AG04449 (cell line): Measurements from ENCODE around the gene RXFP2.

ENCODE experiments used
- CTCF ChIA-PET: fragments of 350-600 bp; formaldehyde crosslinking; extraction: SDS; loops from one replicate; lab custom pipeline; 2021; ENCODE audit warnings: antibody characterized with exemption; lab: Yijun Ruan, JAX
- POLR2A ChIA-PET: fragments of 400-600, 350-600 bp; formaldehyde crosslinking; extraction: SDS; loops from one replicate; lab custom pipeline; 2020; ENCODE audit warnings: antibody characterized with exemption, inconsistent platforms; lab: Yijun Ruan, JAX
- DNase-seq: peaks from one replicate; pipeline ENCODE4 v3.0.0-alpha.2; 2010; ENCODE audit warnings: low read depth, low spot score
- H3K4me3 ChIP-seq: 2 replicates; pipeline ENCODE4 v1.5.1; 2011; ENCODE audit warnings: low read depth, mild to moderate bottlenecking, control low read depth, low read length
- CTCF ChIP-seq: IDR thresholded peaks from one replicate; pipeline ENCODE4 v1.5.1; 2011; ENCODE audit warnings: mild to moderate bottlenecking, moderate library complexity, low read length, control low read depth, inconsistent platforms; ENCODE audit not compliant: insufficient read depth; ENCODE audit errors: missing control alignments

Gene RXFP2

GRCh38 chr13:31775148-31775547, 35.8 kb downstream of the RXFP2 start:
- no peak for DNase-seq
- no peak overlapping the region for H3K4me3 ChIP-seq
- POLR2A ChIA-PET: no interaction called here
- no peak for TF ChIP-seq CTCF
- CTCF ChIA-PET: no interaction called here

- H3K4me3 ChIP-seq: no peak overlapping the region
- ChIA-PET POLR2A (no interaction called here), CTCF (no interaction called here)
- DNase-seq: no peak
- TF ChIP-seq CTCF: no peak
These were observed 36.4 kb downstream of the RXFP2 start for GRCh38 chr13:31775686-31776085.

- POLR2A ChIA-PET: interaction anchor here (0.6 kb wide), 1 partner anchor 81 kb away, joined by 3 read pairs; no protein-coding TSS in a partner anchor
- TF ChIP-seq CTCF: no peak
- no peak for DNase-seq
- no peak overlapping the region for H3K4me3 ChIP-seq
- CTCF ChIA-PET: interaction anchor here (0.6 to 1.1 kb wide), 2 partner anchors 11 to 28 kb away, joined by 3 read pairs; no protein-coding TSS in a partner anchor
These were observed 41.7 kb downstream of the RXFP2 start for GRCh38 chr13:31781064-31781463.

- no peak for DNase-seq
- POLR2A ChIA-PET: no interaction called here
- CTCF ChIA-PET: no interaction called here
- H3K4me3 ChIP-seq: no peak overlapping the region
- TF ChIP-seq CTCF: no peak
These were observed 46.7 kb downstream of the RXFP2 start for GRCh38 chr13:31786011-31786410.

GRCh38 chr13:31790992-31791391, 51.7 kb downstream of the RXFP2 start:
- no peak for DNase-seq
- TF ChIP-seq CTCF: no peak
- ChIA-PET CTCF (interaction anchor here (1.1 kb wide), 1 partner anchor 253 kb away, joined by 4 read pairs; no protein-coding TSS in a partner anchor), POLR2A (no interaction called here)
- H3K4me3 ChIP-seq: no peak overlapping the region

GRCh38 chr13:31793246-31793645, 53.9 kb downstream of the RXFP2 start:
- no peak for TF ChIP-seq CTCF
- ChIA-PET CTCF (interaction anchor here (0.9 to 1.9 kb wide), 5 partner anchors 52 to 557 kb away, joined by 3 to 8 read pairs (median 4); no protein-coding TSS in a partner anchor), POLR2A (no interaction called here)
- no peak for DNase-seq
- no peak overlapping the region for H3K4me3 ChIP-seq
